ENCODE measurements around the gene PSMB10.

The PSMB10 gene

GRCh38 chr16:67928561-67929364 lies 7.9 kb downstream of the PSMB10 start:
- no peaks in the 10 kb centered on the region for H3K9me2 ChIP-seq (replicated peaks; ENCODE audit: low read depth, low read length)
- no peaks in the 10 kb centered on the region for H3F3A ChIP-seq (ENCODE audit: low read depth)
- H3K4me3 ChIP-seq (ENCODE audit: low read length, poor library complexity, severe bottlenecking): no peak overlapping the region
- H3K79me2 ChIP-seq (ENCODE audit: insufficient read depth, low read length): no peaks in the 10 kb centered on the region
- H4K20me1 ChIP-seq (ENCODE audit: insufficient read depth, low read length, poor library complexity, severe bottlenecking): no peaks in the 10 kb centered on the region
- no peak overlapping the region for H3K4me2 ChIP-seq (ENCODE audit: low read depth, low read length, poor library complexity, severe bottlenecking)
- no peaks in the 10 kb centered on the region for H3K27me3 ChIP-seq (ENCODE audit: insufficient read depth, low read length, poor library complexity, severe bottlenecking)
- H3K4me1 ChIP-seq (ENCODE audit: insufficient read depth, low read length, poor library complexity, severe bottlenecking): peaks cover 3% of the 10 kb centered on the region
- H3K9ac ChIP-seq (ENCODE audit: low read depth, low read length, poor library complexity, severe bottlenecking): no peak overlapping the region
- H3K36me3 ChIP-seq (ENCODE audit: insufficient read depth, low read length): peaks cover 13% of the 10 kb centered on the region; the same call in 1 of the 2 replicates
- TF ChIP-seq CTCF (conservative IDR thresholded peaks at IDR 0.05; ENCODE audit: low read length) (peak; percentile 85), EZH2phosphoT487 (IDR thresholded peaks at IDR 0.05; ENCODE audit: borderline replicate concordance) (no peak)
- H3K9me3 ChIP-seq (ENCODE audit: insufficient read depth, low read depth, low read length): no peaks in the 10 kb centered on the region
- no peak overlapping the region for H2AFZ ChIP-seq (ENCODE audit: low read length)

GRCh38 chr16:67928147-67928546 lies 8.5 kb downstream of the PSMB10 start:
- Histone ChIP-seq H3K36me3 (ENCODE audit: insufficient read depth, low read length) (peaks cover 13% of the 10 kb centered on the region; the same call in 1 of the 2 replicates), H2AFZ (ENCODE audit: low read length) (no peak overlapping the region), H3F3A (ENCODE audit: low read depth) (no peaks in the 10 kb centered on the region), H3K9me3 (ENCODE audit: insufficient read depth, low read depth, low read length) (no peaks in the 10 kb centered on the region), H4K20me1 (ENCODE audit: insufficient read depth, low read length, poor library complexity, severe bottlenecking) (no peaks in the 10 kb centered on the region), H3K27me3 (ENCODE audit: insufficient read depth, low read length, poor library complexity, severe bottlenecking) (no peaks in the 10 kb centered on the region), H3K9ac (ENCODE audit: low read depth, low read length, poor library complexity, severe bottlenecking) (no peak overlapping the region), H3K4me3 (ENCODE audit: low read length, poor library complexity, severe bottlenecking) (no peak overlapping the region), H3K4me2 (ENCODE audit: low read depth, low read length, poor library complexity, severe bottlenecking) (no peak overlapping the region), H3K9me2 (replicated peaks; ENCODE audit: low read depth, low read length) (no peaks in the 10 kb centered on the region), H3K79me2 (ENCODE audit: insufficient read depth, low read length) (no peaks in the 10 kb centered on the region), H3K4me1 (ENCODE audit: insufficient read depth, low read length, poor library complexity, severe bottlenecking) (peaks cover 3% of the 10 kb centered on the region)
- TF ChIP-seq CTCF (conservative IDR thresholded peaks at IDR 0.05; ENCODE audit: low read length) (no peak), EZH2phosphoT487 (IDR thresholded peaks at IDR 0.05; ENCODE audit: borderline replicate concordance) (no peak)

- TF ChIP-seq EZH2phosphoT487 (IDR thresholded peaks at IDR 0.05; ENCODE audit: borderline replicate concordance) (no peak), CTCF (conservative IDR thresholded peaks at IDR 0.05; ENCODE audit: low read length) (no peak)
- no peaks in the 10 kb centered on the region for H3K27me3 ChIP-seq (ENCODE audit: insufficient read depth, low read length, poor library complexity, severe bottlenecking)
- H3K9ac ChIP-seq (ENCODE audit: low read depth, low read length, poor library complexity, severe bottlenecking): no peak overlapping the region
- H3K36me3 ChIP-seq (ENCODE audit: insufficient read depth, low read length): peaks cover 13% of the 10 kb centered on the region; the same call in 1 of the 2 replicates
- no peak overlapping the region for H3K4me3 ChIP-seq (ENCODE audit: low read length, poor library complexity, severe bottlenecking)
- H3K79me2 ChIP-seq (ENCODE audit: insufficient read depth, low read length): no peaks in the 10 kb centered on the region
- peaks cover 3% of the 10 kb centered on the region for H3K4me1 ChIP-seq (ENCODE audit: insufficient read depth, low read length, poor library complexity, severe bottlenecking)
- H3K4me2 ChIP-seq (ENCODE audit: low read depth, low read length, poor library complexity, severe bottlenecking): no peak overlapping the region
- no peaks in the 10 kb centered on the region for H4K20me1 ChIP-seq (ENCODE audit: insufficient read depth, low read length, poor library complexity, severe bottlenecking)
- H3K9me2 ChIP-seq (replicated peaks; ENCODE audit: low read depth, low read length): no peaks in the 10 kb centered on the region
- H3F3A ChIP-seq (ENCODE audit: low read depth): no peaks in the 10 kb centered on the region
- no peak overlapping the region for H2AFZ ChIP-seq (ENCODE audit: low read length)
- H3K9me3 ChIP-seq (ENCODE audit: insufficient read depth, low read depth, low read length): no peaks in the 10 kb centered on the region
Measured at GRCh38 chr16:67927131-67927941, 9.3 kb downstream of the PSMB10 start.

All from Loucy (cell line).